K562 (cell line): ENCODE results near the gene NRARP. TPM values are rescaled to one million over a fixed set of nuclear protein-coding genes. Genes with fewer than 3 reads are reported as not detected.

Experiments used
- ATAC-seq: fragments of 200-7000 bp; cut with Tn5 transposase; 3 replicates; pipeline ENCODE4 v1.9.1; 2020; ENCODE audit warnings: moderate library complexity
- BruUV-seq: library from RNA; stranded (reverse); fragments of 400-500 nt; replicated peaks from 2 replicates; lab custom pipeline; 2021; lab: Mats Ljungman, UMichigan
- CTCF ChIA-PET: fragments of 300-600 bp; formaldehyde crosslinking; extraction: SDS; loops from one replicate; lab custom pipeline; 2021; ENCODE audit warnings: low intra/inter-chr PET ratio; lab: Yijun Ruan, JAX
- POLR2A ChIA-PET: fragments of 300-600, 350-650 bp; sonication (Branson Sonifier 250); formaldehyde crosslinking; extraction: SDS; loops from one replicate; lab custom pipeline; 2021; ENCODE audit warnings: antibody characterized with exemption, inconsistent platforms; lab: Yijun Ruan, JAX
- DNase-seq, 4 experiments: peaks; one replicate each; pipeline versions ENCODE4 v3.0.0 to v3.0.0-alpha.2; 2011 to 2018; ENCODE audit warnings: low spot score in 3 of 4, mixed read lengths in 3 of 4; ENCODE audit errors: extremely low read depth in 1 of 4
- FAIRE-seq: peaks from 2 replicates; lab custom pipeline; 2011; peaks lifted over from hg19 to GRCh38; lab: Jason Lieb, UNC
- H2AFZ ChIP-seq: 2 replicates; pipeline ENCODE4 v1.6.0; 2011; ENCODE audit warnings: low read depth, low read length, control low read depth, inconsistent platforms
- H3K27ac ChIP-seq: fragments of 200-600 bp; 3 replicates; pipeline ENCODE4 v1.8.0; 2011; ENCODE audit warnings: low read depth, mild to moderate bottlenecking, control low read depth, inconsistent platforms, low read length, moderate library complexity, mixed read lengths; ENCODE audit errors: extremely low read depth
- H3K27me3 ChIP-seq, 2 experiments: fragments of 300-600 bp in 1 of 2; 2 replicates in 1 of 2; 3 replicates in 1 of 2; pipeline versions ENCODE4 v1.6.0 to v1.8.0; 2011; ENCODE audit warnings: inconsistent platforms in 2 of 2, low read length in 2 of 2, mild to moderate bottlenecking in 1 of 2, mixed read lengths in 1 of 2, moderate library complexity in 1 of 2; ENCODE audit not compliant: control insufficient read depth in 2 of 2, insufficient read depth in 2 of 2
- H3K36me3 ChIP-seq: fragments of 300-600 bp; 3 replicates; pipeline ENCODE4 v1.8.0; 2011; ENCODE audit warnings: mild to moderate bottlenecking, low read length, inconsistent platforms; ENCODE audit not compliant: control insufficient read depth, insufficient read depth
- H3K4me1 ChIP-seq, 2 experiments: fragments of 200-600 bp in 1 of 2; replicated peaks in 1 of 2; 2 replicates in 1 of 2; 3 replicates in 1 of 2; pipeline versions ENCODE4 v1.5.1 to v1.8.0; 2011; ENCODE audit warnings: inconsistent platforms in 2 of 2, low read length in 2 of 2, mild to moderate bottlenecking in 1 of 2, mixed read lengths in 1 of 2, moderate library complexity in 1 of 2; ENCODE audit not compliant: control insufficient read depth in 2 of 2, insufficient read depth in 2 of 2
- H3K4me2 ChIP-seq: 2 replicates; pipeline ENCODE4 v1.6.1; 2011; ENCODE audit warnings: low read length, control low read depth, inconsistent platforms, mixed read lengths; ENCODE audit not compliant: insufficient read depth
- H3K4me3 ChIP-seq: fragments of 200-600 bp; sonication (generic), shearing (Covaris generic); 2 replicates; pipeline ENCODE4 v1.5.1; 2016; ENCODE audit warnings: control low read depth, inconsistent platforms
- H3K79me2 ChIP-seq: fragments of 200-600 bp; 3 replicates; pipeline ENCODE4 v1.8.0; 2011; ENCODE audit warnings: low read length, inconsistent platforms; ENCODE audit not compliant: control insufficient read depth, insufficient read depth
- H3K9ac ChIP-seq, 2 experiments: 2 replicates each; pipeline versions ENCODE4 v1.6.0 to v1.6.1; 2011; ENCODE audit warnings: low read depth in 2 of 2, low read length in 2 of 2, control low read depth in 1 of 2, inconsistent platforms in 1 of 2, mild to moderate bottlenecking in 1 of 2, mixed read lengths in 1 of 2; ENCODE audit not compliant: insufficient read depth in 1 of 2
- H3K9me1 ChIP-seq: one replicate; pipeline ENCODE4 v1.6.0; 2011; ENCODE audit warnings: inconsistent platforms, mild to moderate bottlenecking, low read length, moderate library complexity; ENCODE audit not compliant: control insufficient read depth, insufficient read depth
- H3K9me3 ChIP-seq: replicated peaks from 2 replicates; pipeline ENCODE4 v1.5.1; 2011; ENCODE audit warnings: low read depth, low read length, inconsistent platforms; ENCODE audit not compliant: control insufficient read depth, insufficient read depth
- H4K20me1 ChIP-seq: replicated peaks from 2 replicates; pipeline ENCODE4 v1.6.1; 2011; ENCODE audit warnings: low read length, inconsistent platforms, mixed read lengths; ENCODE audit not compliant: control insufficient read depth, insufficient read depth
- CTCF ChIP-seq, 3 experiments: IDR thresholded peaks in 2 of 3; conservative IDR thresholded peaks in 1 of 3; 2 replicates each; pipeline ENCODE4 v1.5.1; 2011 to 2012; ENCODE audit warnings: low read length in 3 of 3, mild to moderate bottlenecking in 3 of 3, control low read depth in 2 of 3, improper control_type of control experiment in 1 of 3, inconsistent platforms in 1 of 3, low read depth in 1 of 3, mixed read lengths in 1 of 3, moderate library complexity in 1 of 3; ENCODE audit not compliant: insufficient read depth in 2 of 3
- REST ChIP-seq, 2 experiments: fragments of 450-650 bp; formaldehyde crosslinking in 1 of 2; IDR thresholded peaks; 2 replicates each; pipeline versions ENCODE4 v1.4.0 to v1.6.1; 2014 to 2020; ENCODE audit warnings: mild to moderate bottlenecking in 2 of 2, borderline replicate concordance in 1 of 2, low read depth in 1 of 2
- SRF ChIP-seq, 2 experiments: fragments of 250-450, 450-650 bp in 1 of 2; sonication (Bioruptor Pico) in 1 of 2; sonication (generic) in 1 of 2; formaldehyde crosslinking; IDR thresholded peaks; 2 replicates each; pipeline versions ENCODE4 v1.5.0 to v1.5.1; 2020 to 2022; ENCODE audit warnings: mild to moderate bottlenecking in 1 of 2, missing genetic modification reagents in 1 of 2
- STAG1 ChIP-seq: sonication (generic); formaldehyde crosslinking; IDR thresholded peaks from 2 replicates; pipeline ENCODE4 v1.5.0; 2020; ENCODE audit warnings: missing genetic modification reagents, borderline replicate concordance
- TAL1 ChIP-seq: fragments of 450-650 bp; IDR thresholded peaks from 2 replicates; pipeline ENCODE4 v1.6.1; 2016; ENCODE audit warnings: mild to moderate bottlenecking
- ZNF444 ChIP-seq: fragments of 250-450 bp; sonication (Bioruptor Pico); IDR thresholded peaks from 2 replicates; pipeline ENCODE4 v1.4.0; 2020; ENCODE audit warnings: mild to moderate bottlenecking, moderate library complexity
- WGBS: fragments of 100-300 bp; shearing (Covaris generic); methylation state at CpG from one replicate; pipeline ENCODE4 v1.1.6; 2016; ENCODE audit warnings: low coverage, mixed read lengths; ENCODE audit not compliant: insufficient coverage; ENCODE audit errors: missing lambda C conversion rate; 5-methylcytosine and 5-hydroxymethylcytosine counted together
- in situ Hi-C: fragments of 300-500 bp; cut with MboI; formaldehyde crosslinking; loops from 4 replicates; pipeline ENCODE4 v1.15.0; 2018; ENCODE audit warnings: inconsistent platforms, mixed read lengths
- intact Hi-C: fragments of 100-400 bp; cut with micrococcal nuclease; formaldehyde crosslinking; loops from 2 replicates; pipeline ENCODE4 v1.14.2; 2022
- polyA plus RNA-seq, 8 experiments: library from polyadenylated mRNA; depleted of rRNA in 4 of 8; stranded (reverse) in 5 of 8; unstranded in 3 of 8; fragments of >200 nt; fragmentation: Nextera tagmentation in 2 of 8; fragmentation: Illumina TruSeq in 1 of 8; extraction: Ambion mirVana in 2 of 8; extraction: Trizol in 1 of 8; gene quantifications; 2 replicates each; pipeline versions ENCODE4 v1.2.1 to v1.2.3, GENCODE V29; 2011 to 2014; ENCODE audit warnings: inconsistent platforms in 1 of 8, missing spikeins in 1 of 8
- total RNA-seq, 7 experiments: library from RNA; depleted of rRNA in 6 of 7; stranded (reverse); fragments of >200 nt in 6 of 7; fragmentation: Illumina TruSeq in 2 of 7; extraction: Trizol in 2 of 7; gene quantifications; 2 replicates each; pipeline versions ENCODE4 v1.2.1 to v1.2.3, GENCODE V29; 2011 to 2021; ENCODE audit warnings: low replicate concordance in 1 of 7

NRARP gene
- total and polyA plus RNA-seq, 9 of the 15 experiments (the other 6 are each of a cell fraction or from before 2014, with no cell fraction given), result 2.0 to 24.5 (median 7.2) TPM; not detected in 2

- ChIA-PET POLR2A (interaction anchor here (0.5 to 1.1 kb wide), 5 partner anchors 15 to 277 kb away, joined by 3 to 5 read pairs (median 3); partner anchors contain the start of gene TOR4A), CTCF (interaction anchor here (1.0 kb wide), 1 partner anchor 24 kb away, joined by 4 read pairs; no protein-coding TSS in a partner anchor)
- H3K9me3 ChIP-seq, result no peaks in the 10 kb centered on the region
- 28% methylated on average over 15 of the region's 26 CpGs for WGBS
- BruUV-seq, result no TSS peak
- ATAC-seq, result peak; percentile 84
- H3K79me2 ChIP-seq, result no peaks in the 10 kb centered on the region
- H3K9me1 ChIP-seq, result no peaks in the 10 kb centered on the region
- H3K27me3 ChIP-seq, result no peaks in the 10 kb centered on the region
- H4K20me1 ChIP-seq, result no peaks in the 10 kb centered on the region
- peak overlapping the region in 1 of 2 experiments; percentile 24; a peak in 1 of 4 replicates for H3K9ac ChIP-seq
- H3K4me2 ChIP-seq, result no peak overlapping the region
- peaks cover 6 to 75% of the 10 kb centered on the region in 2 experiments for H3K4me1 ChIP-seq
- in situ Hi-C loops, result no loop called here
- FAIRE-seq, result peak; percentile 68
- peak; percentile 43 to 63 (median 54) for DNase-seq
- no peak overlapping the region for H3K27ac ChIP-seq
- H3K36me3 ChIP-seq, result no peaks in the 10 kb centered on the region
- no peak overlapping the region for H3K4me3 ChIP-seq
- no peak overlapping the region for H2AFZ ChIP-seq
- intact Hi-C loops, result no loop called here
- peak; percentile 53 to 88 (median 65) for TF ChIP-seq CTCF (IDR thresholded peaks at IDR 0.05 in 2 of 3, conservative IDR thresholded peaks at IDR 0.05 in 1 of 3; ENCODE audit: insufficient read depth in 2 of 3, low read depth in 1 of 3, low read length in 3 of 3)
- peak in 1 of 2 experiments; percentile 74; a peak in 1 of 4 replicates for TF ChIP-seq SRF (CRISPR knock-in tag; IDR thresholded peaks at IDR 0.05)
- TF ChIP-seq TAL1, result no peak
- no peak for TF ChIP-seq STAG1 (CRISPR knock-in tag)
- no peak for TF ChIP-seq ZNF444 (CRISPR knock-in tag)
- TF ChIP-seq REST (IDR thresholded peaks at IDR 0.05; ENCODE audit: borderline replicate concordance), result peak; percentile 70
- TF ChIP-seq REST (CRISPR knock-in tag; IDR thresholded peaks at IDR 0.05; ENCODE audit: low read depth), result no peak
These were observed 17.1 kb upstream of the NRARP start for GRCh38 chr9:137319011-137319738.
